ENCODE results near the gene PITPNB. TPM values are rescaled to one million over a fixed set of nuclear protein-coding genes. Genes with fewer than 3 reads are reported as not detected.

PITPNB gene
- total and polyA plus RNA-seq, 2 experiments from 2014 or later = 50.9 to 56.0 TPM

DNA sequence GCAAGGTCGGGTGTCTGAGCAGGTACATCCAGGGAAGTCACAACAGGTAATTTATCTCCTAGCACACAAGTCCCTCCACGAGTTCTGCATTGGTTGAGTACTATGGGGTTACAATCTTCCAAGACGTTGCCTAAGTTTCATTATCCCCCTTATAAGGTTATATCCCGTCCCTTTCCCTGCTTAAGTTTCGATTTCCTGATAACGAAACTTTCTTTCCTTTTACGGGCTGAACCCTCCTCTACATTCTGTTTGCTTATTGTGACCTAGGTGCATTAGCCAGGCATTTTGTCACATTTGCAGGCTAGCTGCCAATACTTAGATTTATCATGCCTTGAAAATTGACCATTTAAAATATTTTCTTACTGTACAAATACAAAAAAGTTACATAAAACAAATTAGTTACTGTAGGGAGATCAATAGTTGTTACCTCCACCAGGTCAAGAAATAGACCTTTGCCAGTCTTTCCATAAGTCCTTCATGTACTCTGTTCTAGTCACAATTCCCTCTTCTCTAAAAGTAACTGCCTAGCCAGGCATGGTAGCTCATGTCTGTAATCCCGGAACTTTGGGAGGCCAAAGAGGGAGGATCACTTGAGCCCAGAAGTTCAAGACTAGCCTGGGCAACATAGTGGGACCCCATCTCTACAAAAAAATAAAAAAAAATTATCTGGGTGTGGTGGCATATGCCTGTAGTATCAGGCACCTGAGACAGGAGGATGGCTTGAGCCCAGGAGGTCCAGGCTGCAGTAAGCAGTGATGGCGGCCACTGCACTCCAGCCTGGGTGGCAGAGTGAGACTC is 14.3 kb upstream of the PITPNB start:
- Mint-ChIP-seq H3K36me3 (ENCODE audit: low read depth) (peaks cover 13% of the 10 kb centered on the region; the same call in 2 of the 3 replicates), H3K4me3 (no peak overlapping the region), H3K9me3 (no peaks in the 10 kb centered on the region; the same call in 2 of the 3 replicates), H3K27me3 (ENCODE audit: insufficient read depth, low read depth, poor library complexity) (no peaks in the 10 kb centered on the region), H3K4me1 (peaks cover 21% of the 10 kb centered on the region), H3K27ac (peak overlapping the region; percentile 16; the same call in 1 of the 2 replicates)
- no peak overlapping the region for H3K27ac ChIP-seq (ENCODE audit: low read depth)
- H3K79me2 ChIP-seq (replicated peaks; ENCODE audit: insufficient read depth) = peaks cover 10% of the 10 kb centered on the region; the same call in 1 of the 2 replicates
- no peaks in the 10 kb centered on the region for H4K20me1 ChIP-seq (replicated peaks; ENCODE audit: insufficient read depth)
- H3K4me1 ChIP-seq (ENCODE audit: insufficient read depth) = peaks cover 15% of the 10 kb centered on the region
- H3K4me2 ChIP-seq = no peak overlapping the region
- H3K4me3 ChIP-seq = no peak overlapping the region
- H3K36me3 ChIP-seq (ENCODE audit: insufficient read depth) = no peaks in the 10 kb centered on the region
- H3K9me2 ChIP-seq (ENCODE audit: insufficient read depth) = no peaks in the 10 kb centered on the region; the same call in 1 of the 2 replicates
- DNase-seq (ENCODE audit: low spot score) = no peak
- TF ChIP-seq EZH2 (IDR thresholded peaks at IDR 0.05; ENCODE audit: low read depth, unreplicated experiment) (no peak), ZNF462 (CRISPR knock-in tag; IDR thresholded peaks at IDR 0.05) (no peak), EZH2phosphoT487 (IDR thresholded peaks at IDR 0.05; ENCODE audit: unreplicated experiment) (no peak)
- TF ChIP-seq, protein P1, sequence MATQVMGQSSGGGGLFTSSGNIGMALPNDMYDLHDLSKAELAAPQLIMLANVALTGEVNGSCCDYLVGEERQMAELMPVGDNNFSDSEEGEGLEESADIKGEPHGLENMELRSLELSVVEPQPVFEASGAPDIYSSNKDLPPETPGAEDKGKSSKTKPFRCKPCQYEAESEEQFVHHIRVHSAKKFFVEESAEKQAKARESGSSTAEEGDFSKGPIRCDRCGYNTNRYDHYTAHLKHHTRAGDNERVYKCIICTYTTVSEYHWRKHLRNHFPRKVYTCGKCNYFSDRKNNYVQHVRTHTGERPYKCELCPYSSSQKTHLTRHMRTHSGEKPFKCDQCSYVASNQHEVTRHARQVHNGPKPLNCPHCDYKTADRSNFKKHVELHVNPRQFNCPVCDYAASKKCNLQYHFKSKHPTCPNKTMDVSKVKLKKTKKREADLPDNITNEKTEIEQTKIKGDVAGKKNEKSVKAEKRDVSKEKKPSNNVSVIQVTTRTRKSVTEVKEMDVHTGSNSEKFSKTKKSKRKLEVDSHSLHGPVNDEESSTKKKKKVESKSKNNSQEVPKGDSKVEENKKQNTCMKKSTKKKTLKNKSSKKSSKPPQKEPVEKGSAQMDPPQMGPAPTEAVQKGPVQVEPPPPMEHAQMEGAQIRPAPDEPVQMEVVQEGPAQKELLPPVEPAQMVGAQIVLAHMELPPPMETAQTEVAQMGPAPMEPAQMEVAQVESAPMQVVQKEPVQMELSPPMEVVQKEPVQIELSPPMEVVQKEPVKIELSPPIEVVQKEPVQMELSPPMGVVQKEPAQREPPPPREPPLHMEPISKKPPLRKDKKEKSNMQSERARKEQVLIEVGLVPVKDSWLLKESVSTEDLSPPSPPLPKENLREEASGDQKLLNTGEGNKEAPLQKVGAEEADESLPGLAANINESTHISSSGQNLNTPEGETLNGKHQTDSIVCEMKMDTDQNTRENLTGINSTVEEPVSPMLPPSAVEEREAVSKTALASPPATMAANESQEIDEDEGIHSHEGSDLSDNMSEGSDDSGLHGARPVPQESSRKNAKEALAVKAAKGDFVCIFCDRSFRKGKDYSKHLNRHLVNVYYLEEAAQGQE (IDR thresholded peaks at IDR 0.05; ENCODE audit: unreplicated experiment) = no peak
- H2AFZ ChIP-seq = no peak overlapping the region
- no peaks in the 10 kb centered on the region for H3F3A ChIP-seq (replicated peaks; ENCODE audit: low read depth)
- ATAC-seq = no peak
- H3K27me3 ChIP-seq (ENCODE audit: insufficient read depth) = no peaks in the 10 kb centered on the region
